Activated B cell treated with CpG ODN at 0.5 μM for 24 hours (primary cell): ENCODE data around the gene TNKS2. TPM values are rescaled to one million over a fixed set of nuclear protein-coding genes. Genes with fewer than 3 reads are reported as not detected.

Source experiments
- ATAC-seq: fragments of 200-7000 bp; cut with Tn5 transposase; one replicate; pipeline ENCODE4 v1.10.0; 2021; ENCODE audit warnings: low read depth, mild to moderate bottlenecking, moderate library complexity
- CTCF ChIA-PET: fragments of 350-600 bp; sonication (Branson Sonifier 250); formaldehyde crosslinking; loops from one replicate; lab custom pipeline; 2021; ENCODE audit warnings: antibody characterized with exemption; lab: Charles Lee
- POLR2A ChIA-PET: fragments of 350-600 bp; sonication (Branson Sonifier 250); formaldehyde crosslinking; loops from one replicate; lab custom pipeline; 2021; ENCODE audit warnings: antibody characterized with exemption; lab: Charles Lee
- DNase-seq: peaks from one replicate; pipeline ENCODE4 v3.0.0; 2022
- H3K27ac Mint-ChIP-seq: one replicate; pipeline ENCODE4 v1.8.0; 2020; ENCODE audit warnings: mixed read lengths
- H3K27me3 Mint-ChIP-seq: one replicate; pipeline ENCODE4 v1.8.0; 2021; ENCODE audit warnings: mixed read lengths
- H3K36me3 Mint-ChIP-seq: one replicate; pipeline ENCODE4 v1.8.0; 2021; ENCODE audit warnings: low read depth, mixed read lengths
- H3K4me1 Mint-ChIP-seq: one replicate; pipeline ENCODE4 v1.8.0; 2021; ENCODE audit warnings: mixed read lengths
- H3K4me3 Mint-ChIP-seq: one replicate; pipeline ENCODE4 v1.8.0; 2020; ENCODE audit warnings: mild to moderate bottlenecking, mixed read lengths
- H3K9me3 Mint-ChIP-seq: one replicate; pipeline ENCODE4 v1.8.0; 2020; ENCODE audit warnings: mixed read lengths
- CTCF ChIP-seq: fragments of 200-600 bp; IDR thresholded peaks from one replicate; pipeline ENCODE4 v1.8.0; 2022; ENCODE audit warnings: antibody characterized with exemption, mild to moderate bottlenecking
- intact Hi-C: fragments of 100-400 bp; cut with micrococcal nuclease; formaldehyde crosslinking; loops from one replicate; pipeline ENCODE4 v1.15.1; 2024
- total RNA-seq: library from RNA; stranded (reverse); gene quantifications from 2 replicates; pipeline ENCODE4 v1.2.3, GENCODE V29; 2022

TNKS2 gene
- total RNA-seq, 1 donor from 2014 or later: 33.1 TPM

GRCh38 chr10:91883549-91884444 is 85.6 kb downstream of the TNKS2 start:
- Mint-ChIP-seq H3K36me3 (no peaks in the 10 kb centered on the region), H3K27ac (no peak overlapping the region), H3K27me3 (peaks cover 8% of the 10 kb centered on the region), H3K4me1 (peaks cover 7% of the 10 kb centered on the region), H3K4me3 (no peak overlapping the region), H3K9me3 (peaks cover 4% of the 10 kb centered on the region)
- CTCF ChIA-PET: no interaction called here
- no peak for TF ChIP-seq CTCF
- intact Hi-C loops: no loop called here
- POLR2A ChIA-PET: no interaction called here
- ATAC-seq: no peak
- DNase-seq: no peak

GRCh38 chr10:91884536-91884935 is 86.3 kb downstream of the TNKS2 start:
- no peak for DNase-seq
- intact Hi-C loops: no loop called here
- Mint-ChIP-seq H3K4me3 (no peak overlapping the region), H3K4me1 (peaks cover 7% of the 10 kb centered on the region), H3K27ac (no peak overlapping the region), H3K27me3 (peaks cover 11% of the 10 kb centered on the region), H3K9me3 (peaks cover 4% of the 10 kb centered on the region), H3K36me3 (no peaks in the 10 kb centered on the region)
- ATAC-seq: no peak
- ChIA-PET CTCF (no interaction called here), POLR2A (no interaction called here)
- no peak for TF ChIP-seq CTCF

GRCh38 chr10:91885362-91886079 is 87.3 kb downstream of the TNKS2 start:
- intact Hi-C loops: no loop called here
- no peak for DNase-seq
- H3K4me3 Mint-ChIP-seq: no peak overlapping the region

GRCh38 chr10:91886954-91887271 is 88.7 kb downstream of the TNKS2 start:
- Mint-ChIP-seq H3K4me3 (peak overlapping the region; percentile 89), H3K27ac (no peak overlapping the region), H3K4me1 (peaks cover 7% of the 10 kb centered on the region), H3K9me3 (no peaks in the 10 kb centered on the region), H3K27me3 (peaks cover 27% of the 10 kb centered on the region), H3K36me3 (no peaks in the 10 kb centered on the region)
- DNase-seq (no peak), ATAC-seq (no peak)
- ChIA-PET POLR2A (interaction anchor here (1.0 to 1.2 kb wide), 2 partner anchors 16 to 22 kb away, joined by 3 read pairs; no protein-coding TSS in a partner anchor), CTCF (interaction anchor here (1.9 kb wide), 1 partner anchor 26 kb away, joined by 6 read pairs; no protein-coding TSS in a partner anchor)
- intact Hi-C loops: no loop called here
- no peak for TF ChIP-seq CTCF

More at GRCh38 chr10:91885362-91886079, 87.3 kb downstream of the TNKS2 start:
- ChIA-PET CTCF (no interaction called here), POLR2A (no interaction called here)
- TF ChIP-seq CTCF: no peak
- ATAC-seq: no peak
- Mint-ChIP-seq H3K4me1 (peaks cover 7% of the 10 kb centered on the region), H3K27ac (no peak overlapping the region), H3K27me3 (peaks cover 18% of the 10 kb centered on the region), H3K36me3 (no peaks in the 10 kb centered on the region), H3K9me3 (peaks cover 4% of the 10 kb centered on the region)
